ENCODE data around the gene RHOC.

DNA sequence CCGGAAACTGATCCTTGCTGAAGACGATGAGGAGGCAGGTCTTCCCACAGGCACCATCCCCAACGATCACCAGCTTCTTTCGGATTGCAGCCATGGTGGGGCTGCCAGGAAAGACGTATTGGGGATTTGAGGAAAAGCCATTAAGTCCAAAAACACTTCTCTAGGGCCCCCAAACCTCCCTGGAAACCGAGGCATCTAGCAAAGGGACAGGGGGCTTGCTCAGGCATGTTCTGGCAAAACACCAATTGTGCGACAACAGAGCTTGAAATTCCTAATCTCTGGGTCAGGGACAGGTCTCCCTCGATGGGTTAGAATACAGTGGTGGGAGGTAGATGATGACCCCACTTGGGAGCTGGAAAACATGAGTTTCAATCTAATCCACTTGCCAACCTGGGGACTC lies 3.2 kb downstream of the RHOC start:
- TF ChIP-seq POLR2A (IDR thresholded peaks at IDR 0.05): no peak
- TF ChIP-seq, protein P1, sequence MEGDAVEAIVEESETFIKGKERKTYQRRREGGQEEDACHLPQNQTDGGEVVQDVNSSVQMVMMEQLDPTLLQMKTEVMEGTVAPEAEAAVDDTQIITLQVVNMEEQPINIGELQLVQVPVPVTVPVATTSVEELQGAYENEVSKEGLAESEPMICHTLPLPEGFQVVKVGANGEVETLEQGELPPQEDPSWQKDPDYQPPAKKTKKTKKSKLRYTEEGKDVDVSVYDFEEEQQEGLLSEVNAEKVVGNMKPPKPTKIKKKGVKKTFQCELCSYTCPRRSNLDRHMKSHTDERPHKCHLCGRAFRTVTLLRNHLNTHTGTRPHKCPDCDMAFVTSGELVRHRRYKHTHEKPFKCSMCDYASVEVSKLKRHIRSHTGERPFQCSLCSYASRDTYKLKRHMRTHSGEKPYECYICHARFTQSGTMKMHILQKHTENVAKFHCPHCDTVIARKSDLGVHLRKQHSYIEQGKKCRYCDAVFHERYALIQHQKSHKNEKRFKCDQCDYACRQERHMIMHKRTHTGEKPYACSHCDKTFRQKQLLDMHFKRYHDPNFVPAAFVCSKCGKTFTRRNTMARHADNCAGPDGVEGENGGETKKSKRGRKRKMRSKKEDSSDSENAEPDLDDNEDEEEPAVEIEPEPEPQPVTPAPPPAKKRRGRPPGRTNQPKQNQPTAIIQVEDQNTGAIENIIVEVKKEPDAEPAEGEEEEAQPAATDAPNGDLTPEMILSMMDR (IDR thresholded peaks at IDR 0.05): no peak
